Measurements from ENCODE around the gene PRR12. TPM values are rescaled to one million over a fixed set of nuclear protein-coding genes. Genes with fewer than 3 reads are reported as not detected.

PRR12 gene
- polyA plus RNA-seq, 1 experiment = 0.36 TPM

DNA sequence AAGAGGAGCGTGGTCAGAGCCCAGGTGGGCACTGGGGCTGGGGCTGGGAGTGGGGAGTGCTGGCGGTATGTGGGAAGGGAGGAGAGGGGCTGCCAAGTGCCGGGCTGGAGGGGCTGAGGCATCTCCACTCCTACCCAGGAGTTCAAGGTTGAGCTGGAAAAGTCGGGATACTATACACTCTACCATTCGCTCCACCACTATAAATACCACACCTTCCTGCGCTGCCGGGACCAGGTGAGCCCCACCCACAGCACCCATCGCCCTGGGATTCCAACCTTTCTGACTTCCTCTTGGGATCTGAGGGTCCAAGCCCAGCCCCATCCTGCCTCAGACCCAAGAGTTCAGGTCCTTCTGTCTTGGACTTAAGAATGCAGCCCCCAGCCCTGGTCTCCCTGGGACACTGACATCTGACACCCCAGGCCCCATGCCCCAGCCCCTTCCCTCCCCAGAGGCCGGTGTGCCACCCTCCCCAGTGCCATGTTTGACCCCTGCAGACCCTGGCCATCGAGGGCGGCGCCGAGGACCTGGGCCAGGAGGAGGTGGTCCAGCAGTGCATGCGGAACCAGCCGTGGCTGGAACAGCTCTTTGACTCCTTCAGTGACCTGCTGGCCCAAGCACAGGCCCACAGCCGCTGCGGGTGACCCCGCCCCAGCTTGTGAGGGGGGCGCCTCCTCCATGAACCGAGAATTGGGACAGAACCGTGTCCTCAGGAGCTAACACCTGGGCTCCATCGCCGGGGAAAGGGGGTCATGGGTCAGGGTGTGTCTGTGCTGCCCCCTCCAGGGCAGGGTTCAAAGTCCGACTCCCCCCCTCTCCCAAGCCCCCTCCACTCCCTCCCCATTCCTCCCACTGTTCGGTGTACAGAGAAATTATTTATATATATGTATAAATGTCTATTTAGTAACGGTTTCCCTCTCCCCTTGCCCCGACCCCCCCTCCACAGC, 34.3 kb downstream of the PRR12 start:
- no peak overlapping the region for H3K4me3 ChIP-seq (ENCODE audit: low read depth, low read length)
- H3K9me3 ChIP-seq (ENCODE audit: control insufficient read depth, insufficient read depth, low read length) = no peaks in the 10 kb centered on the region; the same call in 1 of the 2 replicates
- no peaks in the 10 kb centered on the region for H3K27me3 ChIP-seq (ENCODE audit: control insufficient read depth, insufficient read depth, low read length)
- no peak for DNase-seq (ENCODE audit: low read depth, low spot score)
- no peak overlapping the region for H3K27ac ChIP-seq (ENCODE audit: low read depth, low read length)
- ChIA-PET CTCF (interaction anchor here (0.6 kb wide), 1 partner anchor 51 kb away, joined by 3 read pairs; no protein-coding TSS in a partner anchor), POLR2A (interaction anchor here (1.1 kb wide), 1 partner anchor 17 kb away, joined by 5 read pairs; the partner anchor contains the start of gene SCAF1)
- TF ChIP-seq, protein P1, sequence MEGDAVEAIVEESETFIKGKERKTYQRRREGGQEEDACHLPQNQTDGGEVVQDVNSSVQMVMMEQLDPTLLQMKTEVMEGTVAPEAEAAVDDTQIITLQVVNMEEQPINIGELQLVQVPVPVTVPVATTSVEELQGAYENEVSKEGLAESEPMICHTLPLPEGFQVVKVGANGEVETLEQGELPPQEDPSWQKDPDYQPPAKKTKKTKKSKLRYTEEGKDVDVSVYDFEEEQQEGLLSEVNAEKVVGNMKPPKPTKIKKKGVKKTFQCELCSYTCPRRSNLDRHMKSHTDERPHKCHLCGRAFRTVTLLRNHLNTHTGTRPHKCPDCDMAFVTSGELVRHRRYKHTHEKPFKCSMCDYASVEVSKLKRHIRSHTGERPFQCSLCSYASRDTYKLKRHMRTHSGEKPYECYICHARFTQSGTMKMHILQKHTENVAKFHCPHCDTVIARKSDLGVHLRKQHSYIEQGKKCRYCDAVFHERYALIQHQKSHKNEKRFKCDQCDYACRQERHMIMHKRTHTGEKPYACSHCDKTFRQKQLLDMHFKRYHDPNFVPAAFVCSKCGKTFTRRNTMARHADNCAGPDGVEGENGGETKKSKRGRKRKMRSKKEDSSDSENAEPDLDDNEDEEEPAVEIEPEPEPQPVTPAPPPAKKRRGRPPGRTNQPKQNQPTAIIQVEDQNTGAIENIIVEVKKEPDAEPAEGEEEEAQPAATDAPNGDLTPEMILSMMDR (IDR thresholded peaks at IDR 0.05; ENCODE audit: low read depth, low read length) = no peak

DNA sequence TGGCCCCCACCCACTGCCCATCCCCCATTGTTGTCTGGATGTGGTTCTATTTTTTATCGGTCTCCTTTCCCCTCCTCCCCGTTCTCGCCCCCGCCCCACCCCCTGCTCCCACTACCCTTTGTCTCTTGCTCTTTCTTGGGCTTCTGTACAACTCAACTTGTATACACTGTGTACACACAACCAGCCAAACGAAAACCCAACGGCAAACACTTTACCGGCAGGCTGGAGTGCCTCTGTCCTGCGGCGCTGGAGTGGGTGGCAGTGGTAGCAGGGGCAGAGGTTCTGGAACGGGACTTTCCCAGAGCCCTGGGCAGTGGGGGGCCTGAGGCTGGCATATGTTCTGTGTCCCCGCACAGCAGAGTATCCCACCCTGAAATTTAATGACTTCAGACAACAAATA, 35.2 kb downstream of the PRR12 start:
- POLR2A ChIA-PET = no interaction called here
- CTCF ChIA-PET = no interaction called here
- Histone ChIP-seq H3K4me3 (ENCODE audit: low read depth, low read length) (no peak overlapping the region), H3K27ac (ENCODE audit: low read depth, low read length) (no peak overlapping the region), H3K27me3 (ENCODE audit: control insufficient read depth, insufficient read depth, low read length) (no peaks in the 10 kb centered on the region), H3K9me3 (ENCODE audit: control insufficient read depth, insufficient read depth, low read length) (no peaks in the 10 kb centered on the region; the same call in 1 of the 2 replicates)
- TF ChIP-seq, protein P1 (IDR thresholded peaks at IDR 0.05; ENCODE audit: low read depth, low read length) = no peak
- DNase-seq (ENCODE audit: low read depth, low spot score) = no peak

DNA sequence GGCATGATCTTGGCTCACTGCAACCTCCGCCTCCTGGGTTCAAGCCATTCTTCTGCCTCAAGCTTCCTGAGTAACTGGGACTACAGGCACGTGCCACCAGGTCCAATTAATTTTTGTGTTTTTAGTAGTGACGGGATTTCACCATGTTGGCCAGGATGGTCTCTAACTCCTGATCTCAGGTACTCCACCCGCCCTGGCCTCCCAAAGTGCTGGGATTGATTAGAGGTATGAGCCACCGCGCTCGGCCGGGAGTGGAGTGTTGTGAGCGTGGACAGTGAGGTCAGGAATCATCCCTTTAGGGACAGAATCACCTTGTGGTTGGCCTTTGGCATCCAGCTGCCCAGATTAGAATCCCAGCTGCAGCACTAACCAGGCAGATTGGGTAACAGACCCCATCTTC, 38.7 kb downstream of the PRR12 start:
- ChIA-PET CTCF (interaction anchor here (0.5 kb wide), 1 partner anchor 1282 kb away, joined by 4 read pairs; no protein-coding TSS in a partner anchor), POLR2A (interaction anchor here (1.2 kb wide), 1 partner anchor 11 kb away, joined by 16 read pairs; the partner anchor contains the start of gene RRAS)
- Histone ChIP-seq H3K4me3 (ENCODE audit: low read depth, low read length) (no peak overlapping the region), H3K27ac (ENCODE audit: low read depth, low read length) (no peak overlapping the region), H3K9me3 (ENCODE audit: control insufficient read depth, insufficient read depth, low read length) (no peaks in the 10 kb centered on the region; the same call in 1 of the 2 replicates), H3K27me3 (ENCODE audit: control insufficient read depth, insufficient read depth, low read length) (no peaks in the 10 kb centered on the region)
- DNase-seq (ENCODE audit: low read depth, low spot score) = no peak
- TF ChIP-seq, protein P1 (IDR thresholded peaks at IDR 0.05; ENCODE audit: low read depth, low read length) = no peak

DNA sequence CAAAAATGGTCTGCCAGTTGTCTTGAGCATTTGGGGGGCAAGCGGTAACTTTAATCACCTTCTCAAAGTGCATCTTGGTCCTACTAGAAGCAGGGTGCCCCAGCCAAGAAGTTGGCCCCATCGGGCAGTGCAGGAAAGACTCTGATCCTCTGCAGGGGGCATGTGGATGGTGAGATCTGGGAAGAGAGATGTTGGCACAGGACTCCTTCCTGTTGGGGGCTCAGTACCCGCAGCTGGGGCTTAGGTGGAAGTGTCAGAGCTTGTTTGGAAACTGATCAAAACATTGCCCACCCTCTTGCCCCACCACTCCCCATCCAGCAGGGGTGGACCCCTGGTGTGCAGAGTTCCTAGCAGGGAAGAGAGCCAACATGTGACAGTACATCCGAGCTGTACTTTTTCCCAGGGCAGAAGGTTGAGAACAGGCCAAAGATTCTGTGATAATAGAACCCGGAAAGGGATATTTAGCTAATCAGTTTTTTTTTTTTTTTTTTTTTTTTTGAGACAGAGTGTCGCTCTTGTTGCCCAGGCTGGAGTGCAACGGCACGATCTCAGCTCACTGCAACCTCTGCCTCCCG, 40.1 kb downstream of the PRR12 start:
- DNase-seq (ENCODE audit: low read depth, low spot score) = no peak
- ChIA-PET CTCF (no interaction called here), POLR2A (interaction anchor here (0.6 to 1.2 kb wide), 3 partner anchors 11 to 777 kb away, joined by 5 to 9 read pairs (median 5); partner anchors contain the start of gene SCAF1)
- TF ChIP-seq, protein P1 (IDR thresholded peaks at IDR 0.05; ENCODE audit: low read depth, low read length) = no peak
- H3K27ac ChIP-seq (ENCODE audit: low read depth, low read length) = no peak overlapping the region
- H3K4me3 ChIP-seq (ENCODE audit: low read depth, low read length) = no peak overlapping the region
- no peaks in the 10 kb centered on the region for H3K27me3 ChIP-seq (ENCODE audit: control insufficient read depth, insufficient read depth, low read length)
- no peaks in the 10 kb centered on the region for H3K9me3 ChIP-seq (ENCODE audit: control insufficient read depth, insufficient read depth, low read length)

Data from AG04450 (cell line).